Panc1 (cell line): ENCODE measurements around the gene NR4A1. TPM values are rescaled to one million over a fixed set of nuclear protein-coding genes. Genes with fewer than 3 reads are reported as not detected.

ENCODE experiments used
- ATAC-seq: fragments of 200-7000 bp; cut with Tn5 transposase; 2 replicates; pipeline ENCODE4 v1.9.1; 2020; ENCODE audit warnings: mild to moderate bottlenecking, moderate library complexity
- BruUV-seq: library from RNA; stranded (reverse); fragments of 400-500 nt; replicated peaks from 2 replicates; lab custom pipeline; 2021; lab: Mats Ljungman, UMichigan
- CTCF ChIA-PET: fragments of 300-600 bp; sonication (Branson Sonifier 250); formaldehyde crosslinking; loops from one replicate; lab custom pipeline; 2022; ENCODE audit warnings: antibody characterized with exemption; lab: Charles Lee
- POLR2A ChIA-PET: fragments of 300-600 bp; sonication (Branson Sonifier 250); formaldehyde crosslinking; loops from one replicate; lab custom pipeline; 2022; ENCODE audit warnings: antibody characterized with exemption; lab: Charles Lee
- DNase-seq: peaks from one replicate; pipeline ENCODE4 v3.0.0-alpha.2; 2010; ENCODE audit warnings: low read depth, low spot score
- H3K27ac ChIP-seq: 2 replicates; pipeline ENCODE4 v1.5.1; 2011; ENCODE audit warnings: mild to moderate bottlenecking, low read length, inconsistent platforms
- H3K27me3 ChIP-seq: fragments of 200-500 bp; sonication (Bioruptor generic); 2 replicates; pipeline ENCODE4 v1.6.0; 2014; ENCODE audit warnings: low read length, inconsistent platforms; ENCODE audit not compliant: control insufficient read depth, insufficient read depth
- H3K36me3 ChIP-seq: fragments of 200-500 bp; sonication (Bioruptor generic); 2 replicates; pipeline ENCODE4 v1.5.1; 2014; ENCODE audit warnings: inconsistent platforms, mild to moderate bottlenecking, low read length, moderate library complexity; ENCODE audit not compliant: control insufficient read depth, insufficient read depth
- H3K4me1 ChIP-seq: 2 replicates; pipeline ENCODE4 v1.5.1; 2011; ENCODE audit warnings: inconsistent platforms, mild to moderate bottlenecking, low read length, moderate library complexity; ENCODE audit not compliant: control insufficient read depth, insufficient read depth
- H3K4me3 ChIP-seq, 2 experiments: 2 replicates each; pipeline ENCODE4 v1.5.1; 2011 to 2012; ENCODE audit warnings: low read depth in 2 of 2, low read length in 2 of 2, mild to moderate bottlenecking in 2 of 2, inconsistent platforms in 1 of 2, moderate library complexity in 1 of 2
- H3K9me3 ChIP-seq: fragments of 200-500 bp; sonication (Bioruptor generic); 2 replicates; pipeline ENCODE4 v1.5.1; 2014; ENCODE audit warnings: low read depth, mild to moderate bottlenecking, inconsistent platforms, low read length, moderate library complexity; ENCODE audit not compliant: control insufficient read depth, insufficient read depth
- CTCF ChIP-seq: fragments of 450-650 bp; IDR thresholded peaks from 2 replicates; pipeline ENCODE4 v1.5.1; 2017; ENCODE audit warnings: mild to moderate bottlenecking
- POLR2AphosphoS5 ChIP-seq: IDR thresholded peaks from 2 replicates; pipeline ENCODE4 v1.6.1; 2012; ENCODE audit warnings: mild to moderate bottlenecking, low read depth, low read length, moderate library complexity
- REST ChIP-seq, 2 experiments: IDR thresholded peaks; 2 replicates each; pipeline ENCODE4 v1.6.1; 2011 to 2012; ENCODE audit warnings: low read depth in 2 of 2, control low read depth in 1 of 2, low read length in 1 of 2, mild to moderate bottlenecking in 1 of 2, moderate library complexity in 1 of 2; ENCODE audit not compliant: insufficient read depth in 1 of 2
- SIN3A ChIP-seq: IDR thresholded peaks from 2 replicates; pipeline ENCODE4 v1.6.1; 2012; ENCODE audit warnings: low read depth, mild to moderate bottlenecking, low read length, moderate library complexity, borderline replicate concordance; ENCODE audit not compliant: insufficient read depth
- TCF7L2 ChIP-seq: IDR thresholded peaks from 2 replicates; pipeline ENCODE4 v1.6.1; 2011; ENCODE audit warnings: mild to moderate bottlenecking, low read depth, low read length, inconsistent platforms
- in situ Hi-C: cut with HindIII; loops from 2 replicates; pipeline ENCODE4 v1.10.0; 2016; ENCODE audit warnings: low sequenced_read_pairs, low pct_unique_long_range_greater_than_20kb
- intact Hi-C: fragments of 100-400 bp; cut with micrococcal nuclease; formaldehyde crosslinking; loops from one replicate; pipeline ENCODE4 v1.10.0; 2022; ENCODE audit not compliant: unreplicated experiment
- total RNA-seq: library from RNA; stranded (reverse); gene quantifications from one replicate; pipeline ENCODE4 v1.2.1, GENCODE V29; 2021; ENCODE audit not compliant: unreplicated experiment

The NR4A1 gene
- total RNA-seq, 1 experiment from 2014 or later: 2.0 TPM

GRCh38 chr12:52042706-52043385 is 8.4 kb upstream of the NR4A1 start:
- in situ Hi-C loops: no loop called here
- Histone ChIP-seq H3K9me3 (no peaks in the 10 kb centered on the region), H3K27me3 (no peaks in the 10 kb centered on the region), H3K27ac (no peak overlapping the region), H3K4me3 (no peak overlapping the region), H3K36me3 (no peaks in the 10 kb centered on the region), H3K4me1 (no peaks in the 10 kb centered on the region)
- ATAC-seq (no peak), DNase-seq (no peak)
- intact Hi-C loops: no loop called here
- TF ChIP-seq CTCF (no peak), POLR2AphosphoS5 (no peak), TCF7L2 (no peak), SIN3A (no peak), REST (IDR thresholded peaks at IDR 0.05; ENCODE audit: insufficient read depth in 1 of 2, low read depth in 2 of 2, low read length in 1 of 2) (no peak)
- BruUV-seq: no TSS peak
- ChIA-PET CTCF (interaction anchor here (1.2 to 1.8 kb wide), 2 partner anchors 16 to 17 kb away, joined by 3 to 6 read pairs; no protein-coding TSS in a partner anchor), POLR2A (no interaction called here)

- no peak for TF ChIP-seq SIN3A
- TF ChIP-seq POLR2AphosphoS5: no peak
- no peak for TF ChIP-seq CTCF
- TF ChIP-seq TCF7L2: no peak
- no peak for TF ChIP-seq REST (IDR thresholded peaks at IDR 0.05; ENCODE audit: insufficient read depth in 1 of 2, low read depth in 2 of 2, low read length in 1 of 2)
- ATAC-seq (no peak), DNase-seq (no peak)
- intact Hi-C loops: no loop called here
- no peaks in the 10 kb centered on the region for H3K4me1 ChIP-seq
- no peaks in the 10 kb centered on the region for H3K9me3 ChIP-seq
- in situ Hi-C loops: no loop called here
- no TSS peak for BruUV-seq
- H3K4me3 ChIP-seq: no peak overlapping the region
- CTCF ChIA-PET: interaction anchor here (0.7 to 1.8 kb wide), 5 partner anchors 11 to 79 kb away, joined by 3 to 6 read pairs (median 3); partner anchors contain the start of gene ATG101
- POLR2A ChIA-PET: interaction anchor here (0.6 kb wide), 2 partner anchors 25 to 235 kb away, joined by 6 to 10 read pairs; no protein-coding TSS in a partner anchor
- no peak overlapping the region for H3K27ac ChIP-seq
- no peaks in the 10 kb centered on the region for H3K27me3 ChIP-seq
- no peaks in the 10 kb centered on the region for H3K36me3 ChIP-seq
These were observed 7.6 kb upstream of the NR4A1 start for GRCh38 chr12:52043386-52044212.
